Measurements from ENCODE around the gene CT45A6. TPM values are rescaled to one million over a fixed set of nuclear protein-coding genes. Genes with fewer than 3 reads are reported as not detected.
"Not testable (repeated sequence)": the region's sequence is repeated elsewhere in the genome, so short reads cannot be mapped to it uniquely, and the experiment has no call there.

The CT45A6 gene
- not detected for polyA plus RNA-seq (2012; ENCODE audit: missing spikeins)

- DNase-seq (ENCODE audit: insufficient read length); FAIRE-seq: not testable (repeated sequence)
These were observed at the start of gene CT45A6 for GRCh38 chrX:135802687-135803086. TSS of gene CT45A6 (minus strand) at chrX:135802787. CDS start at chrX:135798993, 3,794 bp downstream.

GRCh38 chrX:135837180-135837579 is 34.6 kb upstream of the CT45A6 start, which contains the start of gene CT45A7:
TSS of gene CT45A7 (minus strand) at chrX:135837280. CDS start at chrX:135833533, 3,747 bp downstream.
- not testable (repeated sequence) for DNase-seq (ENCODE audit: insufficient read length); FAIRE-seq

GRCh38 chrX:135819912-135820311 is 17.3 kb upstream of the CT45A6 start, which contains the start of gene CT45A2:
TSS of gene CT45A2 (minus strand) at chrX:135820012. CDS start at chrX:135816265, 3,747 bp downstream.
- not testable (repeated sequence) for DNase-seq (ENCODE audit: insufficient read length); FAIRE-seq

GRCh38 chrX:135785403-135785802 is 17.2 kb downstream of the CT45A6 start, which contains the start of gene CT45A5:
TSS of gene CT45A5 (minus strand) at chrX:135785503. CDS start at chrX:135781729, 3,774 bp downstream.
- not testable (repeated sequence) for FAIRE-seq; DNase-seq (ENCODE audit: insufficient read length)

GRCh38 chrX:135768091-135768490 is 34.5 kb downstream of the CT45A6 start, which contains the start of gene CT45A3:
TSS of gene CT45A3 (minus strand) at chrX:135768191. CDS start at chrX:135764444, 3,747 bp downstream.
- not testable (repeated sequence) for DNase-seq (ENCODE audit: insufficient read length); FAIRE-seq

- not testable (repeated sequence) for FAIRE-seq; DNase-seq (ENCODE audit: insufficient read length)
These were observed 57.8 kb downstream of the CT45A6 start for GRCh38 chrX:135744739-135745138.

All from GM12892 (cell line).